Lower lobe of right lung (tissue), 2 donors: ENCODE results near the gene TNFRSF1A. TPM values are rescaled to one million over a fixed set of nuclear protein-coding genes. Genes with fewer than 3 reads are reported as not detected.

Source experiments
- ATAC-seq, 2 donors: fragments of 200-7000 bp; cut with Tn5 transposase; one replicate each; pipeline ENCODE4 v1.9.1; 2020 to 2022; ENCODE audit warnings: mild to moderate bottlenecking in 2 of 2, moderate library complexity in 2 of 2
- DNase-seq: peaks from one replicate; pipeline ENCODE4 v3.0.0-alpha.2; 2020
- H3K27ac ChIP-seq: fragments of 200-600 bp; one replicate; pipeline ENCODE4 v1.8.0; 2022
- H3K27me3 ChIP-seq: fragments of 200-600 bp; one replicate; pipeline ENCODE4 v1.8.0; 2022; ENCODE audit warnings: low read depth
- H3K36me3 ChIP-seq: fragments of 200-600 bp; one replicate; pipeline ENCODE4 v1.8.0; 2022; ENCODE audit warnings: mild to moderate bottlenecking
- H3K4me1 ChIP-seq: fragments of 200-600 bp; one replicate; pipeline ENCODE4 v1.8.0; 2022
- H3K4me3 ChIP-seq: fragments of 200-600 bp; one replicate; pipeline ENCODE4 v1.8.0; 2022; ENCODE audit warnings: mild to moderate bottlenecking
- H3K9me3 ChIP-seq: fragments of 200-600 bp; one replicate; pipeline ENCODE4 v1.8.0; 2022
- CTCF ChIP-seq: fragments of 200-600 bp; IDR thresholded peaks from one replicate; pipeline ENCODE4 v1.8.0; 2022; ENCODE audit warnings: antibody characterized with exemption, mild to moderate bottlenecking
- intact Hi-C: fragments of 100-400 bp; cut with DNase I; formaldehyde crosslinking; loops from one replicate; pipeline ENCODE4 v1.11.0; 2022
- total RNA-seq: library from RNA; stranded (reverse); fragmentation: NEBNext Ultra II Directional; extraction: Animal tissue kit (Norgen Biotek cat#: 25700); gene quantifications from one replicate; pipeline ENCODE4 v1.2.1, GENCODE V29; 2021
- donor health status: DM: no; HTN: yes; CAD: no; lungs with severe emphysema.

The TNFRSF1A gene
- total RNA-seq, 1 donor from 2014 or later: 165 TPM

GRCh38 chr12:6363330-6364043 is 21.6 kb upstream of the TNFRSF1A start:
- peak; percentile 88 to 93 for ATAC-seq
- no peak for TF ChIP-seq CTCF
- Histone ChIP-seq H3K4me1 (peaks cover 73% of the 10 kb centered on the region), H3K27me3 (no peaks in the 10 kb centered on the region), H3K27ac (peak overlapping the region; percentile 97), H3K36me3 (peaks cover 9% of the 10 kb centered on the region), H3K9me3 (no peaks in the 10 kb centered on the region), H3K4me3 (peak overlapping the region; percentile 75)
- DNase-seq: peak; percentile 86
- intact Hi-C loops: no loop called here

GRCh38 chr12:6363010-6363329 is 21.1 kb upstream of the TNFRSF1A start:
- H3K4me1 ChIP-seq: peaks cover 68% of the 10 kb centered on the region
- intact Hi-C loops: no loop called here
- no peak for TF ChIP-seq CTCF
- H3K9me3 ChIP-seq: no peaks in the 10 kb centered on the region
- DNase-seq (no peak), ATAC-seq (no peak)
- no peaks in the 10 kb centered on the region for H3K27me3 ChIP-seq
- H3K27ac ChIP-seq: peak overlapping the region; percentile 97
- H3K4me3 ChIP-seq: peak overlapping the region; percentile 75
- peaks cover 9% of the 10 kb centered on the region for H3K36me3 ChIP-seq

GRCh38 chr12:6362403-6362802 is 20.5 kb upstream of the TNFRSF1A start:
- no peaks in the 10 kb centered on the region for H3K9me3 ChIP-seq
- DNase-seq (no peak), ATAC-seq (no peak)
- TF ChIP-seq CTCF: no peak
- H3K27ac ChIP-seq: peak overlapping the region; percentile 97
- peaks cover 62% of the 10 kb centered on the region for H3K4me1 ChIP-seq
- no peak overlapping the region for H3K4me3 ChIP-seq
- intact Hi-C loops: no loop called here
- peaks cover 9% of the 10 kb centered on the region for H3K36me3 ChIP-seq
- H3K27me3 ChIP-seq: no peaks in the 10 kb centered on the region

GRCh38 chr12:6361834-6362233 is 20.0 kb upstream of the TNFRSF1A start:
- no peak for TF ChIP-seq CTCF
- peak overlapping the region; percentile 6 for H3K4me3 ChIP-seq
- no peaks in the 10 kb centered on the region for H3K27me3 ChIP-seq
- peaks cover 56% of the 10 kb centered on the region for H3K4me1 ChIP-seq
- no peaks in the 10 kb centered on the region for H3K9me3 ChIP-seq
- peak overlapping the region; percentile 97 for H3K27ac ChIP-seq
- ATAC-seq: peak in 1 of 2 donors; percentile 30
- intact Hi-C loops: no loop called here
- DNase-seq: peak; percentile 76
- peaks cover 9% of the 10 kb centered on the region for H3K36me3 ChIP-seq

GRCh38 chr12:6360578-6361490 is 19.0 kb upstream of the TNFRSF1A start:
- ATAC-seq: peak; percentile 37 to 62
- Histone ChIP-seq H3K36me3 (peaks cover 9% of the 10 kb centered on the region), H3K4me1 (peaks cover 65% of the 10 kb centered on the region), H3K27me3 (no peaks in the 10 kb centered on the region), H3K4me3 (no peak overlapping the region), H3K9me3 (no peaks in the 10 kb centered on the region), H3K27ac (peak overlapping the region; percentile 97)
- no peak for DNase-seq
- TF ChIP-seq CTCF: no peak
- intact Hi-C loops: no loop called here
